ENCODE data around the gene TIAM2. TPM values are rescaled to one million over a fixed set of nuclear protein-coding genes. Genes with fewer than 3 reads are reported as not detected.

Gene TIAM2
- total and polyA plus RNA-seq, 9 of the 15 experiments (the other 6 are each of a cell fraction or from before 2014, with no cell fraction given): 0.73 to 6.5 (median 4.3) TPM

DNA sequence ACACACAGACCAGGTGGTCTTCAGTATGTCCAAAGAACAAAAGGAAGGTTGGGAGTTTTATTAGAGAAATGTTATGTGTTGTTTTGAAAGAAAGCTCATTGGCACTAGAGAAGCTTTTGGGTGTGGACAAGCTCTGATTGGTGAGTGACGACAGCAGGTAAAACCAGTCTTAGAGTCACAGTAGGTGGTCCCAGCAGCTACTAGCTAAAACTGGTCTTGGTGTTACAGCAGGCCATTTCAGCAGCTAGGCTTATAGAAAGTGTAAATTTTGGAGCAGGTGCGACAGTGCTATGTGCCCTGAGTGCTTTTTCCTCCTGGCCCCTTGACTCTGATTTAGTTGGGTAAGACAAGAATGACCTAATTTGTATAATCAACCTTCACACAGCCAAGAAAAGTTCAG, 272.3 kb downstream of the TIAM2 start:
- peaks cover 59% of the 10 kb centered on the region for H3K36me3 ChIP-seq (ENCODE audit: control insufficient read depth, insufficient read depth, low read length)
- H3K9me1 ChIP-seq (ENCODE audit: control insufficient read depth, insufficient read depth, low read length): peaks cover 3% of the 10 kb centered on the region
- CTCF ChIA-PET (ENCODE audit: low intra/inter-chr PET ratio): no interaction called here
- no peak for DNase-seq (ENCODE audit: extremely low read depth in 1 of 4, low spot score in 3 of 4)
- in situ Hi-C loops (cut with MboI): no loop called here
- no peak for TF ChIP-seq ZNF143 (CRISPR knock-in tag; IDR thresholded peaks at IDR 0.05)
- no peak for TF ChIP-seq NR3C1 (CRISPR knock-in tag; IDR thresholded peaks at IDR 0.05)
- TF ChIP-seq, protein P1, sequence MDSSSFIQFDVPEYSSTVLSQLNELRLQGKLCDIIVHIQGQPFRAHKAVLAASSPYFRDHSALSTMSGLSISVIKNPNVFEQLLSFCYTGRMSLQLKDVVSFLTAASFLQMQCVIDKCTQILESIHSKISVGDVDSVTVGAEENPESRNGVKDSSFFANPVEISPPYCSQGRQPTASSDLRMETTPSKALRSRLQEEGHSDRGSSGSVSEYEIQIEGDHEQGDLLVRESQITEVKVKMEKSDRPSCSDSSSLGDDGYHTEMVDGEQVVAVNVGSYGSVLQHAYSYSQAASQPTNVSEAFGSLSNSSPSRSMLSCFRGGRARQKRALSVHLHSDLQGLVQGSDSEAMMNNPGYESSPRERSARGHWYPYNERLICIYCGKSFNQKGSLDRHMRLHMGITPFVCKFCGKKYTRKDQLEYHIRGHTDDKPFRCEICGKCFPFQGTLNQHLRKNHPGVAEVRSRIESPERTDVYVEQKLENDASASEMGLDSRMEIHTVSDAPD (CRISPR knock-in tag; IDR thresholded peaks at IDR 0.05): no peak
- TF ChIP-seq BMI1 (IDR thresholded peaks at IDR 0.05; ENCODE audit: low read length): no peak
- TF ChIP-seq ZNF41 (CRISPR knock-in tag; conservative IDR thresholded peaks at IDR 0.05): no peak
- TF ChIP-seq HMG20A (CRISPR knock-in tag; conservative IDR thresholded peaks at IDR 0.05): no peak
- no peak for TF ChIP-seq ZNF253 (CRISPR knock-in tag; conservative IDR thresholded peaks at IDR 0.05)
- no peak for TF ChIP-seq TAL1 (IDR thresholded peaks at IDR 0.05)
- TF ChIP-seq SIN3A (IDR thresholded peaks at IDR 0.05; ENCODE audit: borderline replicate concordance in 2 of 2, control insufficient read depth in 1 of 2, low read depth in 2 of 2, low read length in 2 of 2): no peak
- no peak for TF ChIP-seq SMARCB1 (IDR thresholded peaks at IDR 0.05; ENCODE audit: insufficient read length, low read depth)
- no peak for TF ChIP-seq BRD9 (IDR thresholded peaks at IDR 0.05; ENCODE audit: low read depth, partially characterized antibody)
- TF ChIP-seq, protein P2, sequence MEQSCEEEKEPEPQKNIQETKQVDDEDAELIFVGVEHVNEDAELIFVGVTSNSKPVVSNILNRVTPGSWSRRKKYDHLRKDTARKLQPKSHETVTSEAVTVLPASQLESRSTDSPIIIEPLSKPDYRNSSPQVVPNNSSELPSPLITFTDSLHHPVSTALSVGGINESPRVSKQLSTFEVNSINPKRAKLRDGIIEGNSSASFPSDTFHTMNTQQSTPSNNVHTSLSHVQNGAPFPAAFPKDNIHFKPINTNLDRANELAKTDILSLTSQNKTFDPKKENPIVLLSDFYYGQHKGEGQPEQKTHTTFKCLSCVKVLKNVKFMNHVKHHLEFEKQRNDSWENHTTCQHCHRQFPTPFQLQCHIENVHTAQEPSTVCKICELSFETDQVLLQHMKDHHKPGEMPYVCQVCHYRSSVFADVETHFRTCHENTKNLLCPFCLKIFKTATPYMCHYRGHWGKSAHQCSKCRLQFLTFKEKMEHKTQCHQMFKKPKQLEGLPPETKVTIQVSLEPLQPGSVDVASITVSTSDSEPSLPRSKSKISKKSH (CRISPR knock-in tag; IDR thresholded peaks at IDR 0.05): no peak
- no peak for TF ChIP-seq DIDO1 (tag; IDR thresholded peaks at IDR 0.05; ENCODE audit: low read depth)
- 95% methylated on average over 2 of the region's 2 CpGs for WGBS (ENCODE audit: insufficient coverage, low coverage, missing lambda C conversion rate)
- no peak overlapping the region for H2AFZ ChIP-seq (ENCODE audit: low read depth, low read length)
- H4K20me1 ChIP-seq (replicated peaks; ENCODE audit: control insufficient read depth, insufficient read depth, low read length): no peaks in the 10 kb centered on the region
- no TSS peak for BruUV-seq (replicated peaks)
- no peaks in the 10 kb centered on the region; the same call in 2 of the 3 replicates for H3K79me2 ChIP-seq (ENCODE audit: control insufficient read depth, insufficient read depth, low read length)
- no peak overlapping the region for H3K4me3 ChIP-seq
- no peak overlapping the region for H3K27ac ChIP-seq (ENCODE audit: extremely low read depth, low read depth, low read length)
- POLR2A ChIA-PET: no interaction called here
- H3K9ac ChIP-seq (ENCODE audit: insufficient read depth in 1 of 2, low read depth in 2 of 2, low read length in 2 of 2): no peak overlapping the region
- peaks cover 2 to 3% of the 10 kb centered on the region in 2 experiments; a peak in 1 of 5 replicates for H3K4me1 ChIP-seq (replicated peaks in 1 of 2; ENCODE audit: control insufficient read depth in 2 of 2, insufficient read depth in 2 of 2, low read length in 2 of 2)
- no peak for ATAC-seq
- no peaks in the 10 kb centered on the region for H3K9me3 ChIP-seq (replicated peaks; ENCODE audit: control insufficient read depth, insufficient read depth, low read depth, low read length)
- no peak overlapping the region for H3K4me2 ChIP-seq (ENCODE audit: insufficient read depth, low read length)
- FAIRE-seq: no peak
- intact Hi-C loops (cut with micrococcal nuclease): no loop called here
- no peaks in the 10 kb centered on the region for H3K27me3 ChIP-seq (ENCODE audit: control insufficient read depth in 2 of 2, insufficient read depth in 2 of 2, low read length in 2 of 2)

Measured in K562 (cell line).